Eye (tissue), 1 donor: Measurements from ENCODE around the gene ZNF555.

ENCODE experiments used
- DNase-seq: peaks from one replicate; pipeline ENCODE4 v3.0.0-alpha.2; 2015

The ZNF555 gene

GRCh38 chr19:2807379-2808128, 33.7 kb upstream of the ZNF555 start:
- DNase-seq: no peak

DNA sequence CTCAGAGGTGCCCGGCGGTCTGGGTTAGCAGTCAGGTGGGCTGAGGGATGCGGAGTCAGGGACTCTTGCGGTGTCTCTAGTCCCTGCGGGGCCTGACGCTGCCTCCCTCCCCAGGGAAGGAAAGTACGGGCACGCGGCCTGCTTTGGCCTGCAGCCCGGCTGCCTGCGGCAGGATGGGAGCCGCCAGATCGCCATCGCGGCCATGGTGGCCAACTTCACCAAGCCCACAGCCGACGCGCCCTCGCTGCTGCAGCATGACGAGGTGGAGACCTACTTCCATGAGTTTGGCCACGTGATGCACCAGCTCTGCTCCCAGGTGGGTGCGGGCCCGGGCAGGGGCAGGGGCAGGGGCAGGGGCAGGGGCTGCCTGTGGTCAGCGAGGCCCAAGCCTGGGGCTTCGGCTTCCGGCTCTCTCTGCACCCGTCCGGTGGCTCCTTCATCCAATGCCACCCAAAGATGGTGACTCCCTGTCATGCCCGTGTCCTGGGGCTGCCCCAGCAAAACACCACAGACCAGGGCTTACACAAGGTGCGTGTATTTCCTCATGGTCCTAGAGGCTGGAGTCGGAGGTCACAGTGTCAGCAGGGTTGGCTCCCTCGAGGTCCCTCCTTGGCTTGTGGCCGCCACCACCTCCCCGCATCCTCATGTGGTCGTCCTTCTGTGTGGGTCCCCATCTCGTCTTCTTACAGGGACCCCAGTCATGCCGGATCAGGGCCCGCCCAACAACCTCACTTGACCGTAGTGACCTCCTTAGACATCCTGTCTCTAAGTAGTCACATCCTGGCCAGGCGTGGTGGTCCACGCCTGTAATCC, 32.9 kb upstream of the ZNF555 start:
- no peak for DNase-seq

DNA sequence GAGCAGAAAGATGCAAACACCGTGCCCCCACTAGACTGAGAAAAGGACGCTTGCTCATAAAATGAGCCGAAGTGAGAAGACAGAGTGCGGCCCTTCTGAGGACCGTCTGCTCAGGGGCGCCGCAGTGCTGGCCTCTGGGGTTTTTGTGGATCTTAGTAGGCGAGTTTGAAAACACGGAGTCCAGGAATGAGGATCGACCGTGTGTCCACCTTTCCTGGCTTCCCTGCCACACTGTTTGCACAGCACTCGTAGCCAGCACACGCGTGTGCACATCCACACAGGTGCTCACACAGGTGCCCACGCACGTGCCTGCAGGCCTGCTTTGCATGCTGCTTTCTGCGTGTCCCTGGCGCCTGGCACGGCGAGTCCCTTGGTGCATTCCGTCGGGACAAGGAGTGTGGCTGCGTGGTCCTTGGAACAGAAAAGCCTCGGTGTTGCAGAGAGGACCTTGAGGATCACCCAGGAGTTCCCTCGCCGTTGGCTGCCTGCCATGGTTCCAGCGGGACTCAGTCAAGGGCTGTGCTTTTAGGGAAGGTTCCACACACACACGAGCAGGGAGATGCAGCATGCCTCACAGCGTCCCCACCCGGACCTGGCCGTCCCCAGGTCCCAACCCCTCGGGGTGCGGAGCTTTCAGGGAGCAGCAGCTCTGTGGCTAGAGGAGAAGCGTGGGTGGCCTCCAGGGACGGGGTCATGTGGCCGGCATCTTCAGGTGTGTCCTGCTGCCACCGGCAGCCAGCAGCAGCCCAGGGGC, 31.7 kb upstream of the ZNF555 start:
- no peak for DNase-seq

DNA sequence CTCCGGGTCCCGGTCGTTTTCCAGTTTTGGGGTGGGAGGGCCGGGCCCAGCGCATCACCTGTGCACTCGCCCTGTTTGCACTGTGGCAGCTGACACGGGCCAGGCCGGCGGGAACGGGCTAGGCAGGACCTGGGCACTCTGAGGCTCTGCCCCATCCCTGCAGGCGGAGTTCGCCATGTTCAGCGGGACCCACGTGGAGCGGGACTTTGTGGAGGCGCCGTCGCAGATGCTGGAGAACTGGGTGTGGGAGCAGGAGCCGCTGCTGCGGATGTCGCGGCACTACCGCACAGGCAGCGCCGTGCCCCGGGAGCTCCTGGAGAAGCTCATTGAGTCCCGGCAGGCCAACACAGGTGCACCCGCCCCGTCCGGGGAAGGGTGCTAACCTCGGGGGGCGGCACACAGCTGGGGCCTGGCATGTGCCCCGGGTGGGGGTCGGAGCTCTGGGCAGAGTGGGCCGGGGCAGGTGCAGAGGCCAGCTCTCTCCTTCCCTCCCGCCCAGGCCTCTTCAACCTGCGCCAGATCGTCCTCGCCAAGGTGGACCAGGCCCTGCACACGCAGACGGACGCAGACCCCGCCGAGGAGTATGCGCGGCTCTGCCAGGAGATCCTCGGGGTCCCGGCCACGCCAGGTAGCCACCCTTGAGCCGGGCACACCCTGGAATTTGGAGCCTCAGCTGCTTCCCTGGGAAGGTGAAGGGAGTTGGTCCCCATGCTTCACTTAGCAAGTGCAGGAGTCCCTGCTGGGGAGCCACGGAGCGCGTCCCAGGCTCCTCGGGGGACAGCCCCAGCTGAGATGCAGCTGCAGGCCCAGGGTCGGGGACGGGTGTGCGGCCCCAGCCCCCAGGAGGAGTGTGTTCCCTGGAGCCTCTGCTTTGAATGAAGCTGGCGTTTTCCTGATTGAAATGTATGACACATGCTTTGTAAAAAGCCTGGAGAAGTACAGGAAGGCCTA, 30.9 kb upstream of the ZNF555 start:
- DNase-seq: no peak

DNA sequence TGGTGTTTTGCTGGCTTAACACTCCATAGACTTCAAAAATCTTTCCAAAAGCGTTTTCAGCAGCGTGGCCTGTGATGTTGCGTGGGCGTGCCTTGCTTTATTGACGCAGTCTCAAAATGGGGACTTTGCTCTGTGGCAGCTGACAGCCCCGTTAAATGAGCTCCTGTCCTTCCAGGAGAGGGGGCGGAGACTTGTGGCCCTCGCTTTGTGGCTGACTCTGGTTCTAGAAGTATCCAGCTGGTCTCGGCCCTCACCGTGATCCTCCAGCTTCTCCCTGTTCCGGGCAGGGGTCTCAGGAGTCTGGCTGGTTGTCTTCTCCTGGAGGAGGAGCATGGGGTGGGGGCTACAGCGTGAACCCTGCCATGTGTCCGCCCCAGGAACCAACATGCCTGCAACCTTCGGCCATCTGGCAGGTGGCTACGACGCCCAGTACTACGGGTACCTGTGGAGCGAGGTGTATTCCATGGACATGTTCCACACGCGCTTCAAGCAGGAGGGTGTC, 30.0 kb upstream of the ZNF555 start:
- DNase-seq: no peak

DNA sequence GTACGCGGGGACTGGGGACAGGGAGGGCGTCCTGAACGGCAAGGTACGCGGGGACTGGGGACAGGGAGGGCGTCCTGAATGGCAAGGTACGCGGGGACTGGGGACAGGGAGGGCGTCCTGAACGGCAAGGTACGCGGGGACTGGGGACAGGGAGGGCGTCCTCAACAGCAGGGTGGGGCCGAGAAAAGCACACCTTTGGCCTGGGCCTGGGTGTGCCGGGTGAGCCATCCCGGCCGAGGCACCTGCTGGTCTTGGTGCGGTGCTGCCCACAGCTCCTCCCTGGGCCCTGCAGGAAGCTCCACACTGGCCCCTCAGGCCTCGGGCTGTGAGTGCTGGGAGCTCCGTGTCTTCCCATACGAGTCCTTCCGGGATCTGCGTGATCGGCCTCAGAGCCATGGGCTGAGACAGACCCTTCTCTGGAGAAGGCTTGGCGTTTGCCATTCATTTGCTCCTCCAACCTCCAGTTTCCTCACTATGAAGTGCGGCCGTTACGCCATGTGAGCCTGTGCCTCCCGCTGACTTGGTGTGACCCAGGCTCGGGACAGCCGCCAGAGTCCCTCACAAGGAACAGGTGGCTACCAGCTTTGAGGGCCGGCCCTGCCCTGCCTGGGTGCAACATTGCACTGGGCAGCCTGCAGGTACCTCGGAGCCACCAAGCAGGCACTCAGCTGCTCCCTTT, 29.4 kb upstream of the ZNF555 start:
- no peak for DNase-seq

GRCh38 chr19:2812414-2813234, 28.7 kb upstream of the ZNF555 start:
- no peak for DNase-seq

- no peak for DNase-seq
These were observed 27.8 kb upstream of the ZNF555 start for GRCh38 chr19:2813235-2814160.

DNA sequence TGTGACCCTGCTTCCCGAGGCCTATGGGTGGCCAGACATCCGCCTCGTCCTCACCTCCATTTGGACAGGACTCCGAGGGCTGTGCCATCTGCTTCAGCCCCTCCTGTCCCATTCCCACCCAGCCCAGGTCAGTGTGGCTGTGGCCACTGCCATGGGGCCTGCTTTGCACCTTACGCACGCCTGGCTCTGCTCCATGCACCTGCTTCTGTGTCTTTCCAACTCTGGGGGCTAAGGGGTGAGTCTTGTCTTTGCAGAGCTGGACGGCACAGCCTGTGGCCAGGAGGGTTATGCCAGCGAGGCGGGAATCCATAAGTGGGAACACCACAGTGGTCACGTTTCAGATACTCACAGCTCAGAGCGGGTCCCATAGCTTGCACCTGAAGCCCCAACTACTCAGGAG, 26.8 kb upstream of the ZNF555 start:
- no peak for DNase-seq

DNA sequence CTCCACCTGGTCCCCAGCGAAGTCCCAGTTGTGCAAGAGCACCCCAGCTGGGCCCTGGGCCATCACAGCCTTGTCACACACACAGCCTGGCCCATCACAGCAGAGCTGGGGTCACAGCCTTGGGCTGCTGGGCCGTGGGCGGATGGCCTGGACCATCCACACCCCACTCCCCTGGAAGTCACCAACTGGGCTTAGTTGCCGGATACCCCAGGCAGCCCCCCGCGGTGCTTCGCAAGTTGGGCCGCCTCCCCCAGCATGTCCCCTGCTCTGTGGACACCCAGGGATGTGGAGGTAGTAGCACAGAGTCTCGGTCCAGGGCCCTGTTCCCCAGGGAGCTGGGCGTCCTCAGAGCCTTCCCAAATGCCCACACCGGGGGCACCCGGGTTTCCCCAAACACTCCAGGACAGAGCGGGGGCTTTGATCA, 26.1 kb upstream of the ZNF555 start:
- DNase-seq: no peak

DNA sequence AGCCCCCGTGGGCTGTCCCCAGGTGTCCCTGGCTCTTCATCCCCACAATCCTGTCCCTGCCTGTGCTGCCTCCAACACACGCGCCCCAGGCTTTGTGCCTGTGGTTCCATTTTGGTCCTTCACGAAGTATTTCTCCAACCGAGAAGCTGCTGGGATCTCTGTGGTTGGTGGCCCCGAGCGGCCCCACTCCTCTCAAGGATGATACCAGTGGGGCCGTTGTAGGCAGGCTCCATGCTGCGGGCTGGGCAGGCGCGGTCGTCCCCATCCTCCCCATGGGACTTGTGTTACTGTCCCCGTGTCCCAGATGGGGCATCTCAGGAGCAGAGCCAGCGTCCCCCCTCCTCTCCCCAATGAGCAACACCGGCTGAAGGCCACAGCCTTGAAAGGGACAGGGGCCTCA, 25.4 kb upstream of the ZNF555 start:
- no peak for DNase-seq

DNA sequence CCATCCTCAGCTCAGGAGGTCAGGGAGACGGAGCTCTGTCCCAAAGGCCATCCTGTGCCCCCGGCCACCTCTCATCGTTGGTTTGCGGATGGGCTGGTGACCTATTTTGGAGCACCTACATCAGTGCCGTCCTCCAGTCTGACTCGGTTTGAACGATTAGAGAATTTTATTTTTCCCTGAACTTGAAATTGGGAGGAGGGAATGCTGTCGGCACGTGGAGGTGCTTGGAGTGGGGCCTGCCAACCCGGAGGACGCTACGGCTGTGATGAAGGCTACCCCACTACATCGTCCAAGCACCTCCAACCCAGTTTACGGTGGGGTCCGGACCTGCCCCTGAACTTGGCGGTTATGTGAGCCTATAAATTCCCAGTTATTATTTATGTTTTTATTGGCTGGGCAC, 24.6 kb upstream of the ZNF555 start:
- no peak for DNase-seq

DNA sequence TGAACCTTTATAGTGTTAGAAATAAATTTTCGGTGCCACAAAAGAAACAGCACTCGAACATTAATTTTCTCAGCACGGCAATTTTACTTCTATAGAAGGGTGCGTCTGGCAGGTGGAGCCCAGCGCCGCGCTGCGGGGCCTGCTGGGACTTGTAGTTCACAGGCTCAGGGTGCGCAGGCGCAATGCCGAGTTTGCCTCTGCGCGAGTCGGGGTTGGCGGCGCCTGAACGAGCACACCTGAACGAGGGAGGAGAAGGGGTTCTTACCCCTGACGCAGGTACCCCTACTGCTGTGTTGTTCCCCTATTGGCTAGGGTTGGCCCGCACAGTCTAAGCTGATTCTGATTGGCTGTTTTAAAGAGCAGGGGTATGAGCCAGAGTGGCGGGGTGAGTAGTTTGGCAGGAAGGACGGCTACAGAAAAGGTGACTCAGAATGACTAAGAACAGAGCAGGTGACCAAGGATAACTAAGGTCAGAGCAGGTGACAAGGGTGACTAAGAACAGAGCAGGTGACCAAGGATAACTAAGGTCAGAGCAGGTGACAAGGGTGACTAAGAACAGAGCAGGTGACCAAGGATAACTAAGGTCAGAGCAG, 23.9 kb upstream of the ZNF555 start:
- DNase-seq: peak; percentile 12

- peak; percentile 99 for DNase-seq
These were observed 21.6 kb upstream of the ZNF555 start, which contains the start of gene ZNF554 for GRCh38 chr19:2819540-2820111. Gene ZNF554 (plus strand): TSS chr19:2819868. CDS start chr19:2820072, 204 bp downstream.

DNA sequence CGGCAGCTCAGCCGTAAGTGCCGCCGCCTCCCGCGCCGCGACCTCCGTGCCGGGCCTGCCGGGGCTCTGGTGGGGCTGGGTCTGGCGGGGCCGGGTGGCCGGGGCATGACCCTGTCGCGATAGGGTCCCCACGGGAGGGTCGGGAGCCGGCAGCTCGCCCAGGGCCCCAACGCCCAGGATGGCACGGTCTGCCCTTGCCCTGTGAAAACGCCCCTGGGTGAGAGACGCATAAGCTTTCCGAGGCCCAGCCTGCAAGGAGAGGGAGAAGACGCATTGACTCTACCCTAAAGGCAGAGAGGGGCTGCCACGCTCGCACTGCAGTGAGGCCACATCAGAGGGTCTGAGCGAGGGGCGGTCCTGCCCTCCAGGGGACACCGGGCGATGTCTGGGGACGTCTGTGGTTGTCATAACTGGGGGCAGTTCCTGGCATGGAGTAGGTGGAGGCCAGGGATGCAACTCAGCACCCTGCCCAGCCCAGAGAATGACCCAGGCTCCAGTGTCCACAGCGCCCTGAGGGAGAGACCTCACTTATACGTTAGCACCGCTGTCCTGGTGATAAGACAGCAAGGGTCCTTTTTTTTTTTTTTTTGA, 21.1 kb upstream of the ZNF555 start:
- DNase-seq: peak; percentile 53

GRCh38 chr19:2822846-2823245, 18.4 kb upstream of the ZNF555 start:
- DNase-seq: no peak

DNA sequence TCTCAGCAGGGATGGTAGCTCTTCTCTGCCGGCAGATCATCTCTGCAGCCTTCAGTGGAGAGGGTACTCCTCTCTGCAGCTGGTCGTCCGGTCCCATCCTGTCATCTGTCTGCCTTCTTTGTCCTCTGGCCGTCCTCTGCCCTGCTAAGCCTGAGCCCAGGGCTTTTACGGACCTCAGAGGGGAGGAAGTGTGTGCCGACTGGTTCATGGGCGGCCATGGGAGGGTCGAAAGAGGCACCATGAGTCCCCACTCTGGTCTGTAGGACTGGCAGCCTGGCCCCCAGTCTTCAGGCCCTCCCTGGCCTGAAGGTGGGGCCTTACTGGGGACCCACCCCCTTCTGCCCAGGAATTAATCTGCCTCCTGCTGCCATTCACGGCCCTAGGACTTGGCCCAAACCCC, 17.6 kb upstream of the ZNF555 start:
- DNase-seq: no peak

GRCh38 chr19:2824129-2824528, 17.1 kb upstream of the ZNF555 start:
- no peak for DNase-seq
